Peyer's patch (tissue), 4 donors: Measurements from ENCODE around the gene ABHD17A. TPM values are rescaled to one million over a fixed set of nuclear protein-coding genes. Genes with fewer than 3 reads are reported as not detected.

Source experiments
- DNase-seq, 3 donors: peaks; one replicate each; pipeline ENCODE4 v3.0.0-alpha.2; 2017 to 2019
- H3K27ac ChIP-seq, 4 donors: fragments of 200-600 bp; sonication (generic); one replicate each; pipeline ENCODE4 v1.5.1; 2016 to 2019
- H3K27me3 ChIP-seq, 2 donors: fragments of 200-600 bp; sonication (generic); one replicate each; pipeline ENCODE4 v1.5.1; 2019
- H3K36me3 ChIP-seq, 3 donors: fragments of 200-600 bp; sonication (generic); one replicate each; pipeline ENCODE4 v1.5.1; 2016 to 2019
- H3K4me1 ChIP-seq, 4 donors: fragments of 200-600 bp; sonication (generic); one replicate each; pipeline ENCODE4 v1.5.1; 2016 to 2019
- H3K4me3 ChIP-seq, 4 donors: fragments of 200-600 bp; sonication (generic); 1 replicate in 3 of 4; 2 replicates in 1 of 4; pipeline ENCODE4 v1.5.1; 2016 to 2019; ENCODE audit warnings: mild to moderate bottlenecking in 1 of 4
- H3K9me3 ChIP-seq, 4 donors: fragments of 200-600 bp; sonication (generic); one replicate each; pipeline ENCODE4 v1.5.1; 2016 to 2019; ENCODE audit warnings: mild to moderate bottlenecking in 1 of 4
- CTCF ChIP-seq, 6 experiments: fragments of 450-650 bp in 4 of 6; fragments of 200-600 bp in 2 of 6; sonication (generic) in 1 of 6; IDR thresholded peaks; one replicate each; pipeline ENCODE4 v1.5.1; 2017 to 2019; ENCODE audit warnings: antibody characterized with exemption in 6 of 6, mild to moderate bottlenecking in 3 of 6, moderate library complexity in 1 of 6
- POLR2A ChIP-seq, 2 donors: fragments of 450-650 bp; IDR thresholded peaks; one replicate each; pipeline ENCODE4 v1.5.1; 2017; ENCODE audit warnings: antibody characterized with exemption in 2 of 2, mild to moderate bottlenecking in 2 of 2, moderate library complexity in 2 of 2
- total RNA-seq, 4 donors: library from RNA; depleted of rRNA; stranded (reverse); fragments of >200 nt; gene quantifications; one replicate each; pipeline ENCODE4 v1.1.0, GENCODE V29; 2016

ABHD17A gene
- total RNA-seq, 4 donors from 2014 or later, result 52.0 to 95.9 (median 68.4) TPM

- Histone ChIP-seq H3K4me1 (peaks cover 4 to 78% (median 33%) of the 10 kb centered on the region in 4 donors), H3K36me3 (no peaks in the 10 kb centered on the region), H3K27ac (no peak overlapping the region), H3K27me3 (no peaks in the 10 kb centered on the region), H3K4me3 (no peak overlapping the region), H3K9me3 (no peaks in the 10 kb centered on the region)
- DNase-seq, result no peak
- no peak for TF ChIP-seq CTCF (IDR thresholded peaks at IDR 0.05)
- TF ChIP-seq POLR2A (IDR thresholded peaks at IDR 0.05), result no peak
Measured at GRCh38 chr19:1845125-1845515, 40.2 kb downstream of the ABHD17A start.

GRCh38 chr19:1844513-1845124, 40.7 kb downstream of the ABHD17A start:
- Histone ChIP-seq H3K9me3 (no peaks in the 10 kb centered on the region), H3K36me3 (no peaks in the 10 kb centered on the region), H3K4me1 (peaks cover 7 to 83% (median 34%) of the 10 kb centered on the region in 4 donors), H3K4me3 (no peak overlapping the region), H3K27ac (no peak overlapping the region), H3K27me3 (no peaks in the 10 kb centered on the region)
- TF ChIP-seq CTCF (IDR thresholded peaks at IDR 0.05) (no peak), POLR2A (IDR thresholded peaks at IDR 0.05) (no peak)
- no peak for DNase-seq

- DNase-seq, result no peak
- no peak overlapping the region for H3K4me3 ChIP-seq
- no peak overlapping the region for H3K27ac ChIP-seq
- TF ChIP-seq POLR2A (IDR thresholded peaks at IDR 0.05), result no peak
- no peak for TF ChIP-seq CTCF (IDR thresholded peaks at IDR 0.05)
- no peaks in the 10 kb centered on the region for H3K9me3 ChIP-seq
- H3K36me3 ChIP-seq, result no peaks in the 10 kb centered on the region
- H3K27me3 ChIP-seq, result no peaks in the 10 kb centered on the region
- peaks cover 7 to 87% (median 34%) of the 10 kb centered on the region in 4 donors for H3K4me1 ChIP-seq
Measured at GRCh38 chr19:1843646-1844394, 41.5 kb downstream of the ABHD17A start.

GRCh38 chr19:1843116-1843515, 42.2 kb downstream of the ABHD17A start:
- Histone ChIP-seq H3K36me3 (no peaks in the 10 kb centered on the region), H3K4me1 (peaks cover 7 to 91% (median 34%) of the 10 kb centered on the region in 4 donors), H3K9me3 (no peaks in the 10 kb centered on the region), H3K4me3 (no peak overlapping the region), H3K27me3 (no peaks in the 10 kb centered on the region), H3K27ac (no peak overlapping the region)
- TF ChIP-seq POLR2A (IDR thresholded peaks at IDR 0.05), result no peak
- no peak for TF ChIP-seq CTCF (IDR thresholded peaks at IDR 0.05)
- DNase-seq, result no peak

GRCh38 chr19:1841209-1841924, 43.9 kb downstream of the ABHD17A start:
- Histone ChIP-seq H3K9me3 (no peaks in the 10 kb centered on the region), H3K27me3 (no peaks in the 10 kb centered on the region), H3K4me3 (no peak overlapping the region), H3K27ac (peak overlapping the region in 1 of 4 donors; percentile 57), H3K36me3 (no peaks in the 10 kb centered on the region), H3K4me1 (peaks cover 4 to 89% (median 24%) of the 10 kb centered on the region in 4 donors)
- no peak for TF ChIP-seq CTCF (IDR thresholded peaks at IDR 0.05)
- no peak for TF ChIP-seq POLR2A (IDR thresholded peaks at IDR 0.05)
- no peak for DNase-seq
